CD4-positive, alpha-beta T cell (primary cell): ENCODE results near the gene CCBE1. TPM values are rescaled to one million over a fixed set of nuclear protein-coding genes. Genes with fewer than 3 reads are reported as not detected.
"Not testable (repeated sequence)": the region's sequence is repeated elsewhere in the genome, so short reads cannot be mapped to it uniquely, and the experiment has no call there.

ENCODE experiments used
- ATAC-seq: fragments of 200-7000 bp; cut with Tn5 transposase; one replicate; pipeline ENCODE4 v1.10.0; 2022; ENCODE audit warnings: mild to moderate bottlenecking; ENCODE audit not compliant: poor library complexity
- CTCF ChIA-PET: fragments of 350-600 bp; sonication (Branson Sonifier 250); formaldehyde crosslinking; loops from one replicate; lab custom pipeline; 2021; ENCODE audit warnings: antibody characterized with exemption, inconsistent platforms; lab: Charles Lee
- POLR2A ChIA-PET: fragments of 350-600 bp; sonication (Branson Sonifier 250); formaldehyde crosslinking; loops from one replicate; lab custom pipeline; 2021; ENCODE audit warnings: antibody characterized with exemption, inconsistent platforms; lab: Charles Lee
- DNase-seq, 14 experiments: peaks; one replicate each; pipeline ENCODE4 v3.0.0-alpha.2; 2013 to 2020; ENCODE audit warnings: mixed read lengths in 2 of 14
- H3K27ac ChIP-seq, 2 donors: one replicate each; pipeline versions ENCODE4 v1.5.1 to v1.7.0; 2013; ENCODE audit warnings: low read length in 2 of 2, low read depth in 1 of 2, mild to moderate bottlenecking in 1 of 2
- H3K27me3 ChIP-seq, 2 experiments: 1 replicate in 1 of 2; 2 replicates in 1 of 2; pipeline versions ENCODE4 v1.6.1 to v1.7.0; 2013; ENCODE audit warnings: low read length in 2 of 2, control low read depth in 1 of 2, mild to moderate bottlenecking in 1 of 2, moderate library complexity in 1 of 2; ENCODE audit not compliant: insufficient read depth in 2 of 2, control insufficient read depth in 1 of 2
- H3K36me3 ChIP-seq: one replicate; pipeline ENCODE4 v1.6.1; 2013; ENCODE audit warnings: low read length, control low read depth; ENCODE audit not compliant: insufficient read depth
- H3K4me1 ChIP-seq: one replicate; pipeline ENCODE4 v1.6.1; 2013; ENCODE audit warnings: low read length, control low read depth; ENCODE audit not compliant: insufficient read depth
- H3K4me3 ChIP-seq: one replicate; pipeline ENCODE4 v1.5.1; 2013; ENCODE audit warnings: mild to moderate bottlenecking, low read length, moderate library complexity
- H3K9me3 ChIP-seq, 2 experiments: 1 replicate in 1 of 2; 2 replicates in 1 of 2; pipeline versions ENCODE4 v1.6.1 to v1.7.0; 2013; ENCODE audit warnings: low read length in 2 of 2, mild to moderate bottlenecking in 2 of 2, control low read depth in 1 of 2, moderate library complexity in 1 of 2; ENCODE audit not compliant: control insufficient read depth in 1 of 2, insufficient read depth in 1 of 2
- H3K27ac Mint-ChIP-seq: one replicate; pipeline ENCODE4 v1.8.0; 2020; ENCODE audit warnings: mixed read lengths
- H3K27me3 Mint-ChIP-seq: one replicate; pipeline ENCODE4 v1.8.0; 2021; ENCODE audit warnings: mixed read lengths
- H3K36me3 Mint-ChIP-seq: one replicate; pipeline ENCODE4 v1.8.0; 2021; ENCODE audit warnings: low read depth, mixed read lengths
- H3K4me1 Mint-ChIP-seq: one replicate; pipeline ENCODE4 v1.8.0; 2021; ENCODE audit warnings: low read depth, mixed read lengths
- H3K4me3 Mint-ChIP-seq: one replicate; pipeline ENCODE4 v1.8.0; 2020; ENCODE audit warnings: mild to moderate bottlenecking, mixed read lengths
- H3K9me3 Mint-ChIP-seq: one replicate; pipeline ENCODE4 v1.8.0; 2020; ENCODE audit warnings: mixed read lengths
- intact Hi-C, 2 experiments: fragments of 100-400 bp; cut with DNase I in 1 of 2; cut with micrococcal nuclease in 1 of 2; formaldehyde crosslinking; loops; one replicate each; pipeline versions ENCODE4 v1.15.1 to v1.9.0; 2023 to 2025; cut with DNase I, micrococcal nuclease
- total RNA-seq, 174 experiments: library from RNA in 2 of 174; stranded (reverse) in 2 of 174; gene quantifications; one replicate each; pipeline ENCODE4 v1.2.3 and lab custom pipeline; 2021 to 2026
- TF ChIP-seq, protein P1 (sequence below): fragments of 200-600 bp; IDR thresholded peaks from one replicate; pipeline ENCODE4 v1.8.0; 2022; ENCODE audit warnings: antibody characterized with exemption, mild to moderate bottlenecking

The CCBE1 gene
- total RNA-seq, 2 experiments from 2014 or later = not detected

GRCh38 chr18:59742325-59743111, 45.3 kb upstream of the CCBE1 start:
- Mint-ChIP-seq H3K36me3 (no peaks in the 10 kb centered on the region), H3K27ac (no peak overlapping the region), H3K4me3 (no peak overlapping the region), H3K9me3 (peaks cover 2% of the 10 kb centered on the region), H3K4me1 (no peaks in the 10 kb centered on the region), H3K27me3 (no peaks in the 10 kb centered on the region)
- Histone ChIP-seq H3K4me3 (no peak overlapping the region), H3K9me3 (no peaks in the 10 kb centered on the region), H3K27ac (no peak overlapping the region), H3K36me3 (no peaks in the 10 kb centered on the region), H3K4me1 (no peaks in the 10 kb centered on the region), H3K27me3 (no peaks in the 10 kb centered on the region)
- ATAC-seq = no peak
- DNase-seq = no peak
- TF ChIP-seq, protein P1, sequence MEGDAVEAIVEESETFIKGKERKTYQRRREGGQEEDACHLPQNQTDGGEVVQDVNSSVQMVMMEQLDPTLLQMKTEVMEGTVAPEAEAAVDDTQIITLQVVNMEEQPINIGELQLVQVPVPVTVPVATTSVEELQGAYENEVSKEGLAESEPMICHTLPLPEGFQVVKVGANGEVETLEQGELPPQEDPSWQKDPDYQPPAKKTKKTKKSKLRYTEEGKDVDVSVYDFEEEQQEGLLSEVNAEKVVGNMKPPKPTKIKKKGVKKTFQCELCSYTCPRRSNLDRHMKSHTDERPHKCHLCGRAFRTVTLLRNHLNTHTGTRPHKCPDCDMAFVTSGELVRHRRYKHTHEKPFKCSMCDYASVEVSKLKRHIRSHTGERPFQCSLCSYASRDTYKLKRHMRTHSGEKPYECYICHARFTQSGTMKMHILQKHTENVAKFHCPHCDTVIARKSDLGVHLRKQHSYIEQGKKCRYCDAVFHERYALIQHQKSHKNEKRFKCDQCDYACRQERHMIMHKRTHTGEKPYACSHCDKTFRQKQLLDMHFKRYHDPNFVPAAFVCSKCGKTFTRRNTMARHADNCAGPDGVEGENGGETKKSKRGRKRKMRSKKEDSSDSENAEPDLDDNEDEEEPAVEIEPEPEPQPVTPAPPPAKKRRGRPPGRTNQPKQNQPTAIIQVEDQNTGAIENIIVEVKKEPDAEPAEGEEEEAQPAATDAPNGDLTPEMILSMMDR = no peak
- CTCF ChIA-PET = no interaction called here
- POLR2A ChIA-PET = no interaction called here
- intact Hi-C loops = no loop called here

- no peak overlapping the region for H3K27ac Mint-ChIP-seq
- ATAC-seq (no peak), DNase-seq (no peak)
- TF ChIP-seq, protein P1 = no peak
- peaks cover 0 to 4% of the 10 kb centered on the region in 2 experiments for H3K27me3 ChIP-seq
- CTCF ChIA-PET = no interaction called here
- POLR2A ChIA-PET = no interaction called here
- H3K4me3 ChIP-seq = no peak overlapping the region
- peaks cover 7% of the 10 kb centered on the region for H3K27me3 Mint-ChIP-seq
- H3K27ac ChIP-seq = no peak overlapping the region
- peaks cover 2% of the 10 kb centered on the region for H3K9me3 Mint-ChIP-seq
- H3K9me3 ChIP-seq = no peaks in the 10 kb centered on the region
- no peak overlapping the region for H3K4me3 Mint-ChIP-seq
- H3K36me3 ChIP-seq = no peaks in the 10 kb centered on the region
- no peaks in the 10 kb centered on the region for H3K4me1 Mint-ChIP-seq
- no peaks in the 10 kb centered on the region for H3K4me1 ChIP-seq
- H3K36me3 Mint-ChIP-seq = no peaks in the 10 kb centered on the region
- intact Hi-C loops = no loop called here
Observed at GRCh38 chr18:59740141-59740540, 42.9 kb upstream of the CCBE1 start.

DNA sequence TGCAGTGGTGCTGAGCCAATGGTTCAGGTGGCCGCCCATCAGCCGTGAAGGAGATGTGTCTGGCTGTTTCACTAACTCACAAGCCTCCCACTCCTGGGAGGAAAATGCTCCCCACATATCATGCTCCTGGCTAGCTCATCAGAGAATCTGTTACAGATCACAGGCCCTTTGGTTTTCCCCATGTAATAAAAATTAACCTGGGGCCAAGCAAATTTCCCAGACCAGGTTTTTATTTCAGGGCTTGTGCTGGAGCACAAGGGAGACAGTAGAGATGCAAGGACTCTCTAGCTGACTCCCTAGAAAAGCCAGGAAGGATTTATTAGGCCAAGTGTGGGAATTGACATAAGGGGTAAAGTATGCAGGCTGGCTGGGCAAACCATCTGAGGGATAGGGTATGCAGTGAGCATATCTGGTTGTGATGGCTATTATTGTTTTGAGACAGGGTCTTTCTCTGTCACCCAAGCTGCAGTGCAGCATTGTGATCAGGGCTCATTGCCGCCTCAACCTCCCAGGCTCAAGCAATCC, 40.6 kb upstream of the CCBE1 start:
- H3K4me1 ChIP-seq = no peaks in the 10 kb centered on the region
- no peaks in the 10 kb centered on the region for H3K36me3 Mint-ChIP-seq
- no peak overlapping the region for H3K27ac ChIP-seq
- H3K4me1 Mint-ChIP-seq = no peaks in the 10 kb centered on the region
- ChIA-PET POLR2A (no interaction called here), CTCF (no interaction called here)
- H3K27ac Mint-ChIP-seq = no peak overlapping the region
- H3K9me3 Mint-ChIP-seq = peaks cover 2% of the 10 kb centered on the region
- H3K9me3 ChIP-seq = no peaks in the 10 kb centered on the region
- H3K36me3 ChIP-seq = no peaks in the 10 kb centered on the region
- no peak overlapping the region for H3K4me3 Mint-ChIP-seq
- ATAC-seq (no peak), DNase-seq (no peak)
- H3K27me3 ChIP-seq = peaks cover 0 to 5% of the 10 kb centered on the region in 2 experiments
- TF ChIP-seq, protein P1 = no peak
- intact Hi-C loops = no loop called here
- no peak overlapping the region for H3K4me3 ChIP-seq
- peaks cover 10% of the 10 kb centered on the region for H3K27me3 Mint-ChIP-seq

DNA sequence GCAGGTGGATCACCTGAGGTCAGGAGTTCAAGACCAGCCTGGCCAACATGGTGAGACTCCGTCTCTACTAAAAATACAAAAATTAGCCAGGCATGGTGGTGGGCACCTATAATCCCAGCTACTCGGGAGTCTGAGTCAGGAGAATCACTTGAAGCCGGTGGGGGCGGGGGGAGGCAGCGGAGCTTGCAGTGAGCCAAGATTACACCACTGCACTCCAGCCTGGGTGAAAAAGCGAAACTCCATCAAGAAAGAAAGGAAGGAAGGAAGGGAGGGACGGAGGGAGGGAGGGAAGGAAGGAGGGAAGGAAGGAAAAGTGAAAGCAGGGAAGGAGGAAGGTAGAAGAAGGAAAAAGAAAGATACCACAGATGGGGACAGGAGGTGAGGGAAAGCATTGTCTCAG, 40.1 kb upstream of the CCBE1 start:
- H3K36me3 Mint-ChIP-seq, ATAC-seq, DNase-seq, intact Hi-C loops, POLR2A ChIA-PET, H3K9me3 Mint-ChIP-seq, H3K4me1 Mint-ChIP-seq, H3K27me3 ChIP-seq, H3K4me1 ChIP-seq, H3K9me3 ChIP-seq, H3K27me3 Mint-ChIP-seq, H3K36me3 ChIP-seq, CTCF ChIA-PET, H3K27ac ChIP-seq, H3K4me3 Mint-ChIP-seq, H3K4me3 ChIP-seq, H3K27ac Mint-ChIP-seq: not testable (repeated sequence)
